ENCODE data around the gene GARIN3.

DNA sequence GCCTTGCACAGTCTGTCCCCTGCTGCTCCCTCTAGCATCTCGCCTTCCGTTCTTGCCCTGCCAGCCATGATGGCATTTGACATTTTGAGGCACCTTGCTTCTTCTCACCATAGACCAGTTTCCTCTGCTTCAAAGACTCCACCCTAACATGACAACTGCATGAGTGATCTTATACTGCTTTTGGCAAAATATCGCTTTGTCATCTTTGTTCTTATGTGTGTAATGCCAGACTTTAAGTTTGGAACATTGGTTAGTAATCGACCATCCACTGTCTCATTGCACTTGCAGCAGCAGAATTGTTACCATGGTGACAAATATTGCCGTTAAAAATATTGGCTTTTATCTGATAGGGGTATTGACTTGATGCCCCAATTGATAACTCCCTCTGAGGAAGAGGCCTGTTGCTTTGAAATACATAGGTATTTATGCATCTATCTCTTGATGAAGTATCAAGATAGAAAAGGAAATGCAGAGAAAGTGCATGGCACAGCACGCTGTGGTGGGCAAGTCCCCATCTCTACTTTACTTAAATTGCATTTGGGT is 6.8 kb downstream of the GARIN3 start:
- TF ChIP-seq CTCF (IDR thresholded peaks at IDR 0.05; ENCODE audit: insufficient read depth, low read length) (no peak), POLR2AphosphoS5 (IDR thresholded peaks at IDR 0.05; ENCODE audit: low read depth) (no peak), REST (IDR thresholded peaks at IDR 0.05; ENCODE audit: insufficient replicate concordance, low read depth) (no peak), GABPA (IDR thresholded peaks at IDR 0.05; ENCODE audit: low read depth) (no peak), SPI1 (IDR thresholded peaks at IDR 0.05; ENCODE audit: borderline replicate concordance, low read depth) (no peak)
